Measurements from ENCODE around the gene XKR3.
"Not testable (repeated sequence)": the region's sequence is repeated elsewhere in the genome, so short reads cannot be mapped to it uniquely, and the experiment has no call there.

Gene XKR3

DNA sequence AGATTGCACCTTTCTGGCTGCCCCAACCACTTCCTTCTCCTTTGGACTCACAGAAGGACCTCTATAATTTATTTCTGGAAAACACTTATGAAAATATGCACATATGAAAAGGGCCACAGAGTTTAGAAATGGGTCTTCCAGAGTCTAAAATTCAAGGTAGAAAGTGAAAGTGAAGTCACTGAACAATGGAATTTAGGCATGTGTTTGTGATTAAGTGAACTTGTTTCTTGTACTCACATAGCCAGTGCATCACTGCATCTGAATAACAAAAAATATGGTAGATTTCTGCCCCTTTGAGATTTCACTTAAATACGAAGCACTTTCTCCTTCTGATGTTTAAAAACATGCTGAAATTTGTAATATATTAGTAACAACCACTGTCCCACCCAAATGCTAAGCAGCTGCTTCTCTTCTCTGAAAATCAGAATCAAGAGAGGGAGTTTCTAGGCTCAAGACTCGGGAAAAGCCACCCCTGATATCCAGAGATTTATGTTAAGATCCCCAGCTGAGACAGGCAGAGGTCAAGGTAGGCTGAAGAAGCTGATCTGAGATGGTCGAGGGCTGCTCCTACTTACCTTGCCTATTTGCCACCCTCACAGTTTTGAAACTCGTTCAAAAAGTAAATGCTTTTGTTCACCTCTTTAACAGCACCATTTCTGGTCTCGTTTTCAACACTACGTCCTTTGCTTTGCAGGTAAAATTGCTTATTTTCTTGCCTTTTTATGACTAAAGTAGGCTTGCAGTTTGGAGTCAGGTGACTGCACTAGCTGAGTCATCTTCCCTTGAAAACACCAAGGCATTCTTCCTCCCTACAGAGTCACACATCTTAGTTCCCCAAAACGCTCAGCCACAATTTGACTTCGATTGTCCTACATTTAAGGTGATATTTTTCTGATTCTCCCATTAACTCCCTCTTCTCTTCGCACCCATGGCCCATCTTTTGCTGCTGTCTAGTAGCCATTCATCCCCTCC lies at the start of gene XKR3:
TSS of gene XKR3 (minus strand) at position 696 of the 972 bp plus-strand sequence. CDS start 17,338 bp downstream, outside the sequence.
- no peak for DNase-seq (ENCODE audit: extremely low read depth, low read depth)
- TF ChIP-seq, protein P1, sequence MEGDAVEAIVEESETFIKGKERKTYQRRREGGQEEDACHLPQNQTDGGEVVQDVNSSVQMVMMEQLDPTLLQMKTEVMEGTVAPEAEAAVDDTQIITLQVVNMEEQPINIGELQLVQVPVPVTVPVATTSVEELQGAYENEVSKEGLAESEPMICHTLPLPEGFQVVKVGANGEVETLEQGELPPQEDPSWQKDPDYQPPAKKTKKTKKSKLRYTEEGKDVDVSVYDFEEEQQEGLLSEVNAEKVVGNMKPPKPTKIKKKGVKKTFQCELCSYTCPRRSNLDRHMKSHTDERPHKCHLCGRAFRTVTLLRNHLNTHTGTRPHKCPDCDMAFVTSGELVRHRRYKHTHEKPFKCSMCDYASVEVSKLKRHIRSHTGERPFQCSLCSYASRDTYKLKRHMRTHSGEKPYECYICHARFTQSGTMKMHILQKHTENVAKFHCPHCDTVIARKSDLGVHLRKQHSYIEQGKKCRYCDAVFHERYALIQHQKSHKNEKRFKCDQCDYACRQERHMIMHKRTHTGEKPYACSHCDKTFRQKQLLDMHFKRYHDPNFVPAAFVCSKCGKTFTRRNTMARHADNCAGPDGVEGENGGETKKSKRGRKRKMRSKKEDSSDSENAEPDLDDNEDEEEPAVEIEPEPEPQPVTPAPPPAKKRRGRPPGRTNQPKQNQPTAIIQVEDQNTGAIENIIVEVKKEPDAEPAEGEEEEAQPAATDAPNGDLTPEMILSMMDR (IDR thresholded peaks at IDR 0.05; ENCODE audit: low read depth, low read length) = no peak

DNA sequence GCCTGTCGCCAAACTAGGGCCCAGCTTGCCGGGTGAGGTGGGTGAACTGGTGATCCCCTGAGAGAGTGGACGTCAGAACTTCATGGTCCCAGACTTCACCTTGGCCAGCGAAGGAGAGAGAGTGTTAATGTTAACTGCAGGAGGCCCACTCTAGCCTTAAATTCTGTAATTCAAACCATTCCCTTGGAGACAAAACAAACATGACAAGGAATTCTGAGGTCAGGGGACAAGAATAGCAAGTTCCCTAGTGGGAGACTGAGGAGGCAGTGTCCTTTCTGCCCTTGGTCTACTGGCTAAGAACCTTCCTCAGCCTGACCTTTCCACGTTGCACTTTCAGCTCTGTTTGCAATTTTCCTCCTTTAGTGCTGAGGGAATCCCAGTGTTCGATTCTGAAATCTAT lies 44.4 kb upstream of the XKR3 start:
- not testable (repeated sequence) for DNase-seq (ENCODE audit: extremely low read depth, low read depth)

DNA sequence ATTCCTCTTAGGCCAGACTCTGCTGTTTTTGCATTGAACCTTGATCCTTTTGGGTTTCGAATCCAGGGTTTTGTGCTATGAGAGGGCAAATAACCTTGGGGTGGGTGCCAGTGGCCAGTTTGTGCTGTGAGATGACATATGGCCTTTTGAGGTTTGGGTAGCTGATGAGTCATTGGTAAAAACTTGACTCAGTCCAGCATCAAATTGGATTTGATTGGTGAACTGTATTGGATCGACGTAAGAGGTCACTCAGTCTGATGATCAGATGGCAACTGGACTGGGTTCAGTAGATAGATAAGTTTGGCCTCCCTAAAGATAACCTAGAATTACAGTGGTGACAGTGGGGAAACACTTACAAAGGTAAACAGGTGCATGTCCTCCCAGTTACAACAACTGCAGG lies 41.0 kb upstream of the XKR3 start:
- TF ChIP-seq, protein P1 (IDR thresholded peaks at IDR 0.05; ENCODE audit: low read depth, low read length) = no peak
- DNase-seq (ENCODE audit: extremely low read depth, low read depth) = peak; percentile 23

DNA sequence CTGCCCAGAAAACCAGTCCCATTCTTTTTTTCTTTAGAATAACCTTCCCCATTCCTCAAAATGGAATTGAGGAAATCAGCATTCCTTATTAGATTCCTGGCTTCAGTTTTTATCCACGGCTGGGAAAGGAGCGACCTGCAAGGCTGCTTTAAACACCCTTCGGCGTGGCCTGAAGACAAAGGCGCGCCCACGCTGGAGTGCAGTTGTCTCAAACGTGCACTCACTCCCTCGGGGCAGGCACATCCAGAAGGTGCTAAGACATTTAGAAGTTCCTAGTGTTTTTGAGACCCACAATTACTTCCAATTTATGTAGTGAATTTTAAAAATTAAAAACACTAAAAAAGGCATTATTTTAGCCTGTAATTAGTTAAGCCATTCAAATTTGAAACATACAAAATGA lies 31.6 kb upstream of the XKR3 start:
- not testable (repeated sequence) for DNase-seq (ENCODE audit: extremely low read depth, low read depth)

DNA sequence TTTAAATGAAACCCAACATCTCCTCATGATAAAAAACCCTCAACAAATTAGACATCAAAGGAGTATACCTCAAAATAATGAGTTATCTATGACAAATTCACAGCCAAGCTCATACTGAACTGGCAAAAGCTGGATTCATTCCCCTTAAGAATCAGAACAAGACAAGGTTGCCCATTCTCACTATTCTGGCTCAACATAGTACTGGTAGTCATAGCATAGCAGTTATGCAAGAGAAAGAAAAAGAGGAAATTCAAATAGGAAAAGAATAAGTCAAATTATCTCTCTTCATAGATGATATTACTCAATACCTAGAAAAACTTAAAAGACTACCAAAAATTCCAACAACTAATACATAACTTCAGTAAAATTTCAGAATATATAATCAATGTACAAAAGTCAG lies 29.4 kb upstream of the XKR3 start:
- TF ChIP-seq, protein P1 (IDR thresholded peaks at IDR 0.05; ENCODE audit: low read depth, low read length) = no peak

DNA sequence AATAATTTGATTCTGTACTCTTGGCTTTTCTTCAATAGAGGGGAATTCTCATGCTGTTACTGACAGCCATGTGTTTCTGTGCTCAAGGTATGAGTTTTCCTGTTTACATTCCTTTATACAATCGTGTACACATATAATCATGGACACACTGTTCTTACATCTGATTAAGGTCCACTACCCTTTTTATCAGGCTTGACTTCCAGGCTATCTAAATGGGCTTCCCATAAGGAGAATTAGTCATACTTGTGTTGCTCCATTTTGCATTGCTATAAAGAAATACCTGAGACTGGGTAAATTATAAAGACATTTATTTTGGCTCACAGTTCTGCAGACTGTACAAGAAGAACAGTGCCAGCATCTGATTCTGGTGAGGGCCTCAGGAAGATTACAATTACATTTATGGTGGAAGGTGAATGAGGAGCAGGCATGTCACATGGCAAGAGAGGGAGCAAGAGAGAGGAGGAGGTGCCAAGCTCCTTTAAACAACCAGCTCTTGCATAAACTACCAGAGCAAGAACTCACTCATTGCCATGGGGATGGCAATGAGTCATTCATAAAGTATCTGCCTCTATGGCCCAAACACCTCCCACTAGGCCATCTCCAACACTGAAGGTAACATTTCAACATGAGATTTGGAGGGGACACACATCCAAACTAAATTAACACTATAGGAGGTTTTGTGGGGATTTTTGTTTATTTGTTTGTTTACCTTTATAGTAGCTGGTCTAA lies 26.2 kb upstream of the XKR3 start:
- not testable (repeated sequence) for DNase-seq (ENCODE audit: extremely low read depth, low read depth)

More for the DNA sequence above, 29.4 kb upstream of the XKR3 start:
- no peak for DNase-seq (ENCODE audit: extremely low read depth, low read depth)

DNA sequence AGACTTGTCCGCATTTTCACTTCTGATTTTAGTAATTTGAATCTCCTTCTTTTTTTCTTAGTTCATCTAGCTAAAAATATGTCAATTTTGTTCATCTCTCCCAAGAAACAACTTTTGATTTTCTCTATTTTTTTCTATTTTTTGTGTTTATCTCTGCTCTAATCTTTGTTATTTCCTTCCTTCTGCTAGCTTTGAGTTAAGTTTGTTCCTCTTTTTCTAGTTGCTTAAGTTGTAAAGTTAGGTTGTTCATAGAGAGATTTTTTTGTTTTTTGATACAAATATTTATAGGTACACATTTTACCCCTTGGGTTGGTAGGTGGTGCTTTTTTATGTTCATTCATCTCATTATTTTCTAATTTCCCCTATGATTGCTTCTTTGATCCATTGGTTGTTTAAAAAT lies 22.1 kb upstream of the XKR3 start:
- DNase-seq (ENCODE audit: extremely low read depth, low read depth) = no peak
- TF ChIP-seq, protein P1 (IDR thresholded peaks at IDR 0.05; ENCODE audit: low read depth, low read length) = no peak

DNA sequence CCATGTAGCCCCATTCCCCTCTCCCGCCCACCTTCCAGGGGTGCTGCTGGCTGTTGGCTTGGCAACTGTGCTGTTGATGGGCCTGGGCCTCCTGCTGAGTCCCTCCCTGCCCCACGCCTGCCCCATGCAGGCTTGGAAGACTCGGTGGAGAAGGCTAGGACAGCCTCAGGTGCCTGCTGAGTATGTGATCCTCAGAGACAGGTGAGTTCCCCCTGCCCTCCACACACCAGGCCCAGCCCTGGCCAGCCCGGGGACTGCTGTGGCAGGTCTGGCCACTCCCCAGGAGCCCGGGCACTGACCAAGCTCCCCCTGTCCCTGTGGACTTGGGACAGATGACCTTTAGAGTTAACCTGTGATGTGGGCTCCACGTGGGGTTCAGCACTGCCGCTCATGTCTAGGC lies 20.7 kb upstream of the XKR3 start:
- TF ChIP-seq, protein P1 (IDR thresholded peaks at IDR 0.05; ENCODE audit: low read depth, low read length) = no peak
- no peak for DNase-seq (ENCODE audit: extremely low read depth, low read depth)

Data from AG09319 (cell line).